Dedifferentiated amniotic fluid mesenchymal stem cell (primary cell): ENCODE measurements around the gene UGT1A10.
"Not testable (repeated sequence)": the region's sequence is repeated elsewhere in the genome, so short reads cannot be mapped to it uniquely, and the experiment has no call there.

Source experiments
- DNase-seq: peaks from one replicate; pipeline ENCODE4 v3.0.0-alpha.2; 2016; ENCODE audit errors: extremely low spot score

The UGT1A10 gene

GRCh38 chr2:233636306-233636705, at the start of gene UGT1A10:
Gene UGT1A10, plus strand, starts transcription at chr2:233636448. Its CDS starts 75 bp downstream, at chr2:233636523.
- DNase-seq, result not testable (repeated sequence)

GRCh38 chr2:233588400-233588799, 47.8 kb upstream of the UGT1A10 start:
- no peak for DNase-seq

GRCh38 chr2:233592706-233593105, 43.5 kb upstream of the UGT1A10 start:
- not testable (repeated sequence) for DNase-seq

GRCh38 chr2:233593201-233593600, 43.0 kb upstream of the UGT1A10 start:
- DNase-seq, result no peak

- DNase-seq, result no peak
Measured at GRCh38 chr2:233597522-233597921, 38.7 kb upstream of the UGT1A10 start.

- DNase-seq, result no peak
Measured at GRCh38 chr2:233598952-233599351, 37.3 kb upstream of the UGT1A10 start.

GRCh38 chr2:233600386-233600785, 35.9 kb upstream of the UGT1A10 start:
- DNase-seq, result no peak

GRCh38 chr2:233602076-233602475, 34.2 kb upstream of the UGT1A10 start:
- no peak for DNase-seq

GRCh38 chr2:233603520-233603919, 32.7 kb upstream of the UGT1A10 start:
- DNase-seq, result no peak

- no peak for DNase-seq
Measured at GRCh38 chr2:233604826-233605225, 31.4 kb upstream of the UGT1A10 start.

GRCh38 chr2:233605680-233606079, 30.6 kb upstream of the UGT1A10 start:
- DNase-seq, result no peak

- no peak for DNase-seq
Measured at GRCh38 chr2:233611284-233611683, 25.0 kb upstream of the UGT1A10 start.

- DNase-seq, result not testable (repeated sequence)
Measured at GRCh38 chr2:233617476-233617875, 18.8 kb upstream of the UGT1A10 start, which contains the start of gene UGT1A8. Gene UGT1A8, plus strand, starts transcription at chr2:233617633. Its CDS starts 75 bp downstream, at chr2:233617708.

- DNase-seq, result no peak
Measured at GRCh38 chr2:233620204-233620603, 16.0 kb upstream of the UGT1A10 start.

GRCh38 chr2:233621863-233622262, 14.4 kb upstream of the UGT1A10 start:
- DNase-seq, result not testable (repeated sequence)

- peak; percentile 6 for DNase-seq
Measured at GRCh38 chr2:233627331-233628025, 8.8 kb upstream of the UGT1A10 start.

GRCh38 chr2:233638836-233639235, 2.6 kb downstream of the UGT1A10 start:
- DNase-seq, result no peak

- no peak for DNase-seq
Measured at GRCh38 chr2:233639860-233640259, 3.6 kb downstream of the UGT1A10 start.

- no peak for DNase-seq
Measured at GRCh38 chr2:233643128-233643527, 6.9 kb downstream of the UGT1A10 start.

GRCh38 chr2:233646033-233646432, 9.8 kb downstream of the UGT1A10 start:
- DNase-seq, result not testable (repeated sequence)

- DNase-seq, result no peak
Measured at GRCh38 chr2:233650981-233651380, 14.7 kb downstream of the UGT1A10 start.

- DNase-seq, result no peak
Measured at GRCh38 chr2:233651430-233651829, 15.2 kb downstream of the UGT1A10 start.

GRCh38 chr2:233654501-233654900, 18.3 kb downstream of the UGT1A10 start:
- no peak for DNase-seq

- DNase-seq, result no peak
Measured at GRCh38 chr2:233655043-233655442, 18.8 kb downstream of the UGT1A10 start.
